Right cardiac atrium (tissue), 5 donors: ENCODE data around the gene SLN. TPM values are rescaled to one million over a fixed set of nuclear protein-coding genes. Genes with fewer than 3 reads are reported as not detected.

ENCODE experiments used
- ATAC-seq, 2 donors: fragments of 200-7000 bp; cut with Tn5 transposase; one replicate each; pipeline versions ENCODE4 v1.8.0 to v1.9.1; 2020; ENCODE audit warnings: moderate library complexity in 2 of 2, mild to moderate bottlenecking in 1 of 2
- DNase-seq, 3 donors: peaks; one replicate each; pipeline ENCODE4 v3.0.0-alpha.2; 2020
- H3K27ac ChIP-seq: one replicate; pipeline ENCODE4 v1.5.1; 2013; ENCODE audit warnings: mild to moderate bottlenecking, low read length, control low read depth, moderate library complexity
- H3K27me3 ChIP-seq: one replicate; pipeline ENCODE4 v1.6.1; 2013; ENCODE audit not compliant: control insufficient read depth, insufficient read depth
- H3K4me1 ChIP-seq: one replicate; pipeline ENCODE4 v1.6.1; 2013; ENCODE audit warnings: low read length; ENCODE audit not compliant: control insufficient read depth, insufficient read depth
- H3K4me3 ChIP-seq: one replicate; pipeline ENCODE4 v1.5.1; 2013; ENCODE audit warnings: low read length, control low read depth
- H3K9me3 ChIP-seq: one replicate; pipeline ENCODE4 v1.6.1; 2013; ENCODE audit warnings: low read length; ENCODE audit not compliant: control insufficient read depth
- WGBS: extraction: QIAGEN DNeasy Blood & Tissue Kit; methylation state at CpG from one replicate; pipeline ENCODE4 v1.1.7; 2013; 5-methylcytosine and 5-hydroxymethylcytosine counted together
- intact Hi-C, 4 donors: fragments of 100-400 bp; cut with DNase I; formaldehyde crosslinking; loops; one replicate each; pipeline versions ENCODE4 v1.11.0 to v1.14.0; 2022 to 2023
- polyA plus RNA-seq: library from polyadenylated mRNA; stranded (reverse); fragments of 200-250 nt; gene quantifications from one replicate; pipeline ENCODE4 v1.2.3, GENCODE V29; 2013
- total RNA-seq, 4 donors: library from RNA; stranded (reverse); fragmentation: NEBNext Ultra II Directional; extraction: Animal tissue kit (Norgen Biotek cat#: 25700); gene quantifications; one replicate each; pipeline ENCODE4 v1.2.1, GENCODE V29; 2021
- donor health status: healthy with polysubstance abuse.
- donor health status: DM: no; HTN: yes; CAD: no.
- donor health status: DM: no; HTN: no; CAD: no.
- donor health status: DM: no; HTN: yes; CAD: no; lungs with severe emphysema.
- donor health status: DM: yes; HTN: yes; CAD: no.

Gene SLN
- total and polyA plus RNA-seq, 5 donors: 753 to 2,787 (median 1,807) TPM

GRCh38 chr11:107719073-107719472 lies 7.2 kb upstream of the SLN start:
- intact Hi-C loops: no loop called here
- peaks cover 2% of the 10 kb centered on the region for H3K4me1 ChIP-seq
- no peaks in the 10 kb centered on the region for H3K9me3 ChIP-seq
- ATAC-seq: peak; percentile 48 to 61
- peak overlapping the region; percentile 81 for H3K27ac ChIP-seq
- WGBS: 48% methylated on average over 3 of the region's 3 CpGs
- DNase-seq: no peak
- no peaks in the 10 kb centered on the region for H3K27me3 ChIP-seq
- H3K4me3 ChIP-seq: no peak overlapping the region

- no peak for DNase-seq
- WGBS: 82% methylated on average over 4 of the region's 4 CpGs
- Histone ChIP-seq H3K9me3 (no peaks in the 10 kb centered on the region), H3K4me3 (no peak overlapping the region), H3K4me1 (peaks cover 4% of the 10 kb centered on the region), H3K27ac (no peak overlapping the region), H3K27me3 (no peaks in the 10 kb centered on the region)
- no peak for ATAC-seq
- intact Hi-C loops: no loop called here
Measured at GRCh38 chr11:107716884-107717532, 5.2 kb upstream of the SLN start.

DNA sequence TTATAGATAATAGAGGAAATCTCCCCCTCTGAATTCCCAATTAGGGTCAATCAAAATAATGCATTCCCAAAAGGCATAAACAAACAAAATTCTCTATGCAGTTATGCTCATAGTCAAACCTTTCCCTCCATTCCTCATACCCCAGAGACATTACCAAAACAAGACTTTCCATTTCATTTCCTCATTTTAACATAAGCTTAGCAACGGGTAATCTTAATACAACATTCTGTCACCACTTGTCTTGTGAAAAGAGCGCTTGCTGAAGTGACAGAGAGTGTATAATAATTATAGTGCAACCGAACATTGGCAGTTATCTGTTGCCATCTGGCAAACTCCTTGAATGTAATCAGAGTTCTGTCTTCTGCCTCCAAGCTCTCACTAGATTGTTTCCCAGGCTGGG lies 1.2 kb upstream of the SLN start:
- peak; percentile 30 to 65 for ATAC-seq
- no peak for DNase-seq
- Histone ChIP-seq H3K4me1 (peaks cover 2% of the 10 kb centered on the region), H3K4me3 (no peak overlapping the region), H3K9me3 (no peaks in the 10 kb centered on the region), H3K27me3 (no peaks in the 10 kb centered on the region), H3K27ac (peak overlapping the region; percentile 4)
- 12% methylated on average over 3 of the region's 3 CpGs for WGBS
- intact Hi-C loops: no loop called here

DNA sequence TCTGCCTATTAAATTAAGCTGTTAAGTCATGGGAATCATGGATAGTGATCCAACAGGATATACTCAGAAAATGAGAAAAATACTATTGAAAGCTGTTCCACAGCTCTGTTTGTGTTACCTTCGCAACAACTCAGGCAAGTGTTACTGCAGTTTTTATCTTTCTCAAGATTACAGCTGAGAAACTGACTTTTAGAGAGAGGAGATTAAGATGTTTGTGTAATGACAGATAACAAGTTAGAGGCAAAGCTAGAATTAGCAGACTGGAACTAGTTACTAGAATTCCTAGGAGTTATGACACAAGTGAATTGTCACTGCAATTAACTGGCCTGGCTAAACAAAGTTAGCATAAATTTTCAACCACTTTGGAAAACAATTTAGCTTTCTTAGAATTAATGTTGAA lies 1.6 kb downstream of the SLN start:
- no peaks in the 10 kb centered on the region for H3K27me3 ChIP-seq
- peaks cover 5% of the 10 kb centered on the region for H3K4me1 ChIP-seq

DNA sequence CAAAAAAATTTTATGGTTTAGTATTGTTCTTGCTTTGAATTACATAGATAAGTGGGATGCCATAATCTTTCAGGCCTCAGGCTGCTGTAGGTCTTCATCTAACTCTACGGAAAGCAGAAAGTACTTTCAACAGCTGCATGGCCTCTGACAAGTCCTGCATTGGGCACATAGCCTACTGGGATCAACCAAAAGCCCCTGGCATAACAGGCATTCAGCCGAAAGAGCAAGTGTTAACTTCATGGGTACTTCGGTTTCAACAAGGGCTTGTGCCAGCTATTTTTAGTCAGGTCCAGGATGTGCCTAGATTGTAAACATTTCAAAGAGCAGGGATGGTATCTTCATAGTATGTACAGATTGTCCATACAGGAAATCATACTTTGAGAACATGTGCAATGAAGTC lies 3.1 kb downstream of the SLN start:
- H3K4me3 ChIP-seq: no peak overlapping the region
- 53% methylated on average over 3 of the region's 3 CpGs for WGBS
- peak overlapping the region; percentile 56 for H3K27ac ChIP-seq
- no peak for DNase-seq
- ATAC-seq: peak; percentile 23 to 42
- H3K9me3 ChIP-seq: no peaks in the 10 kb centered on the region
- H3K4me1 ChIP-seq: peaks cover 5% of the 10 kb centered on the region
- intact Hi-C loops: no loop called here
- H3K27me3 ChIP-seq: no peaks in the 10 kb centered on the region

More for the DNA sequence above, 1.6 kb downstream of the SLN start:
- intact Hi-C loops: no loop called here
- DNase-seq (no peak), ATAC-seq (no peak)
- Histone ChIP-seq H3K27ac (no peak overlapping the region), H3K9me3 (no peaks in the 10 kb centered on the region), H3K4me3 (peak overlapping the region; percentile 65)
- WGBS: 46% methylated on average over 1 of the region's 1 CpG

DNA sequence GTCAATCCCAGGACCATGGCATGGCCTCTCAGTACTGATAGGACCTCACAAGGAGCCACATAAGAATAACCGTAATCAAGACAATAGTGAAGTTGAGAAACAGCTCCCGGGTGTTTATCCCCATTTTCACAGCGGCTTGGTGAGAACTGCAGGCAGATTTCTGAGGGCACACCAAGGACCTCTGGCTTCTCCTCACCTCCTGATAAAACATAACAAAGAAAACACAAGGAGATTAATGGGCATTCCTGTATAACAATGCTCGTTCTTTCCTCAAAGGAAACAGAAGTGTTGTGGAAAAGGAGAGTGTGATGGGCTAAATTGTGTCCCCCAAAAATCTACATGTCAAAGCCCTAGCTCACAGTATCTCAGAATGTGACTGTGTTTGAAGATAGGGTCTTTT lies 4.0 kb downstream of the SLN start:
- Histone ChIP-seq H3K9me3 (no peaks in the 10 kb centered on the region), H3K27ac (peak overlapping the region; percentile 33), H3K27me3 (no peaks in the 10 kb centered on the region), H3K4me3 (no peak overlapping the region), H3K4me1 (peaks cover 5% of the 10 kb centered on the region)
- no peak for ATAC-seq
- intact Hi-C loops: no loop called here
- 39% methylated on average over 4 of the region's 4 CpGs for WGBS
- no peak for DNase-seq

DNA sequence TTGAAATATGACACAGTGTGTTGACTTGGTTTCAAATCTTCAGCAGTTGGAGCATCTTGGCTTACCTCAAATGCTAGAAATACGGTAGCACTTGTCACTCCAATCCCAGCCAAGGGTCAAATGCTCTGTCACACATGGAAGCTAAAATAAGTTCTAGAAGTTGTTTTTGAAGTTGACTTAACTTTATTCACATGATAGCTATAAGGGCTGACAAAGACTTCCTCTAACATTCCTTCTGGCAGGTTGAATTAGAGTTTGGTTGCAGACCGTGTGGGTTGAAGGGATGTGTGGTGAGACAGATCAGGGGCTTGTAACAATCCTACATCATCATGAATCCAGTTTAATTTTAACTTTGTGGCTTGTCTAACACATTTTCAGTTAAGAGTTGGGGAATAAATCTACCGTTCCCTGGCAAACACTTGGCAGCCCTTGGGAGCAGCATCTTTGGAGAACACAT lies 4.6 kb downstream of the SLN start:
- intact Hi-C loops: no loop called here
- Histone ChIP-seq H3K4me1 (peaks cover 3% of the 10 kb centered on the region), H3K27me3 (no peaks in the 10 kb centered on the region), H3K9me3 (no peaks in the 10 kb centered on the region), H3K4me3 (no peak overlapping the region), H3K27ac (peak overlapping the region; percentile 33)
- DNase-seq (no peak), ATAC-seq (peak in 1 of 2 donors; percentile 40)
- WGBS: 47% methylated on average over 3 of the region's 3 CpGs

DNA sequence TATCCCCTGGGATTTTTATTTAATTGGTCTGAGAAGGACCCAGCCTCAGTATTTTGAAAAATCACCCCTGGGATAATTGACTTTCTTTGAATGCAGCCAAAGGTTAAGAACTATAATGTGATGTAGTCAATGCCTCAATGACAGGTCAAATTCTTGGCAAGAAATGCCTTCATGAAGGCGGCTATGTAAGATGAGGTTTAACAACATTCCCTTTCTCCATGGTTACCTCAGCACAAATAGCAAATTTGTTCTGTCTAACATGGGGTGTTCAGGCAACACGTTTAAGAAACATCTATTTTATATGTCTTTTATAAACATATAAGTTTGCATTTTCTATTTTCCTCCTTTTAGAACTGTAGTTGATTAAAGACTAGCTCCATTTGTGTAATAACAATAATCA lies 5.3 kb downstream of the SLN start:
- H3K27ac ChIP-seq: no peak overlapping the region

GRCh38 chr11:107705027-107705426 lies 6.8 kb downstream of the SLN start:
- intact Hi-C loops: no loop called here
- H3K27ac ChIP-seq: no peak overlapping the region
- no peaks in the 10 kb centered on the region for H3K27me3 ChIP-seq
- ATAC-seq: peak; percentile 27 to 62
- H3K9me3 ChIP-seq: no peaks in the 10 kb centered on the region
- H3K4me1 ChIP-seq: peaks cover 3% of the 10 kb centered on the region
- no peak overlapping the region for H3K4me3 ChIP-seq
- DNase-seq: no peak
- WGBS: 61% methylated on average over 2 of the region's 2 CpGs

More for the DNA sequence above, 5.3 kb downstream of the SLN start:
- peaks cover 3% of the 10 kb centered on the region for H3K4me1 ChIP-seq
- intact Hi-C loops: no loop called here
- H3K9me3 ChIP-seq: no peaks in the 10 kb centered on the region
- DNase-seq: no peak
- no peak overlapping the region for H3K4me3 ChIP-seq
- ATAC-seq: no peak
- 35% methylated on average over 2 of the region's 2 CpGs for WGBS
- no peaks in the 10 kb centered on the region for H3K27me3 ChIP-seq

DNA sequence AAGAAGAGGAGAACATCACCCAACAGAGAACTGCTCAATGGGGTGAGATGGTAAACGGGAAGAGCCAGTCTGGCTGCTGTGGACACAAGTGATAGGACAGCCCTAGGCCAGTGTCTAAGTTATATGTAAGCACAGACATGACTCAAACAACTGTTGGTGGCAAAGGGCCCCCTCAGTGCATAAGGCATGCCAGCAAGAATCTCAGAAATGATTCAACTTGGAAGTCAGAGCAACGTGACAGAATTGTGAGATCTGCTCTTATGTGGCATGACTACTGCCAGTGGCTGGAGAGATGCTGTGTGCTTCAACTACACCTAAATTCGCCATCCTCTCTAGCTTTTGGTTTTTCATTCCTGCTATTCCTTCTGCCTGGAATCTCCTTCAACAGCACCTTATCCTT lies 7.4 kb downstream of the SLN start:
- H3K27ac ChIP-seq: no peak overlapping the region
- H3K9me3 ChIP-seq: no peaks in the 10 kb centered on the region
- ATAC-seq (no peak), DNase-seq (no peak)
- H3K27me3 ChIP-seq: no peaks in the 10 kb centered on the region
- H3K4me1 ChIP-seq: peaks cover 6% of the 10 kb centered on the region
- intact Hi-C loops: no loop called here
- 73% methylated on average over 3 of the region's 3 CpGs for WGBS
- H3K4me3 ChIP-seq: no peak overlapping the region

DNA sequence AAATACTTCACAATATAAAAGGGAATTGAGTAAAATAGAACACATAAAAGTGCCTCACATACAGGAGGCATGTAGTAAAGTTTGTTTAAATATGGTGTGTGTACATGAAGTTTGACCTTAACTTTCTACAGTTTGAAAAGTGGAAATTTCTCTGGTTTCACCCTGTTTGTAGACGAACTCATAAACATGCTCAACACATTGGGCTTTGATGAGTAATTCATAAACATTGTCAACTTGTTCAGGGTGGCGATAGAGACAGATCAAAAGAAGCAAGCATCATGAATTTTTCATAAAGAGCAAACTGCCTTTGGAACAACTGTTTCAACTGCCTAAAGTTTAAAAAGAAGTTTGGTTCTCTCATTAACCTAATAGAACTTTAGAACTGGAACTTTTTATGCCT lies 9.1 kb downstream of the SLN start:
- H3K4me1 ChIP-seq: peaks cover 5% of the 10 kb centered on the region
- WGBS: 81% methylated on average over 2 of the region's 2 CpGs
- no peaks in the 10 kb centered on the region for H3K27me3 ChIP-seq
- H3K27ac ChIP-seq: no peak overlapping the region
- ATAC-seq (no peak), DNase-seq (no peak)
- intact Hi-C loops: no loop called here
- no peak overlapping the region for H3K4me3 ChIP-seq
- H3K9me3 ChIP-seq: no peaks in the 10 kb centered on the region
